Measurements from ENCODE around the gene CCDC88A.

- TF ChIP-seq, protein P1, sequence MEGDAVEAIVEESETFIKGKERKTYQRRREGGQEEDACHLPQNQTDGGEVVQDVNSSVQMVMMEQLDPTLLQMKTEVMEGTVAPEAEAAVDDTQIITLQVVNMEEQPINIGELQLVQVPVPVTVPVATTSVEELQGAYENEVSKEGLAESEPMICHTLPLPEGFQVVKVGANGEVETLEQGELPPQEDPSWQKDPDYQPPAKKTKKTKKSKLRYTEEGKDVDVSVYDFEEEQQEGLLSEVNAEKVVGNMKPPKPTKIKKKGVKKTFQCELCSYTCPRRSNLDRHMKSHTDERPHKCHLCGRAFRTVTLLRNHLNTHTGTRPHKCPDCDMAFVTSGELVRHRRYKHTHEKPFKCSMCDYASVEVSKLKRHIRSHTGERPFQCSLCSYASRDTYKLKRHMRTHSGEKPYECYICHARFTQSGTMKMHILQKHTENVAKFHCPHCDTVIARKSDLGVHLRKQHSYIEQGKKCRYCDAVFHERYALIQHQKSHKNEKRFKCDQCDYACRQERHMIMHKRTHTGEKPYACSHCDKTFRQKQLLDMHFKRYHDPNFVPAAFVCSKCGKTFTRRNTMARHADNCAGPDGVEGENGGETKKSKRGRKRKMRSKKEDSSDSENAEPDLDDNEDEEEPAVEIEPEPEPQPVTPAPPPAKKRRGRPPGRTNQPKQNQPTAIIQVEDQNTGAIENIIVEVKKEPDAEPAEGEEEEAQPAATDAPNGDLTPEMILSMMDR (IDR thresholded peaks at IDR 0.05; ENCODE audit: extremely low read depth in 1 of 2, insufficient read depth in 1 of 2, low read depth in 1 of 2, low read length in 2 of 2), result no peak
- TF ChIP-seq POLR2A (IDR thresholded peaks at IDR 0.05; ENCODE audit: low read depth, low read length) (no peak), EZH2 (IDR thresholded peaks at IDR 0.05; ENCODE audit: borderline replicate concordance, low read depth, low read length, severe bottlenecking) (no peak), POLR2AphosphoS5 (IDR thresholded peaks at IDR 0.05; ENCODE audit: insufficient read depth, low read depth, low read length) (no peak), JUN (IDR thresholded peaks at IDR 0.05; ENCODE audit: borderline replicate concordance, insufficient read depth, insufficient read length, low read depth) (no peak), MAX (IDR thresholded peaks at IDR 0.05; ENCODE audit: insufficient read depth, insufficient read length) (no peak), GATA2 (IDR thresholded peaks at IDR 0.05; ENCODE audit: insufficient read depth, insufficient read length, low read depth, low read length) (no peak), FOS (IDR thresholded peaks at IDR 0.05; ENCODE audit: borderline replicate concordance, insufficient read depth, low read length) (no peak)
Measured at GRCh38 chr2:55355451-55355850, 64.2 kb downstream of the CCDC88A start.

Measured in endothelial cell of umbilical vein (primary cell).